HepG2 (cell line): Measurements from ENCODE around the gene GSPT1.
"Not testable (repeated sequence)": the region's sequence is repeated elsewhere in the genome, so short reads cannot be mapped to it uniquely, and the experiment has no call there.

ENCODE experiments used
- NR2F6 ChIP-seq, 2 experiments: IDR thresholded peaks; 2 replicates each; pipeline ENCODE4 v1.6.1; 2016; ENCODE audit warnings: antibody characterized with exemption in 1 of 2, mild to moderate bottlenecking in 1 of 2
- ZNF572 ChIP-seq: sonication (generic); formaldehyde crosslinking; IDR thresholded peaks from 2 replicates; pipeline ENCODE4 v1.5.1; 2020; ENCODE audit warnings: mild to moderate bottlenecking, missing genetic modification reagents
- TF ChIP-seq, protein P1 (sequence below): sonication (generic); formaldehyde crosslinking; IDR thresholded peaks from 2 replicates; pipeline ENCODE4 v1.5.0; 2020; ENCODE audit warnings: mild to moderate bottlenecking, missing genetic modification reagents, moderate library complexity
- TF ChIP-seq, protein P2 (sequence below): sonication (generic); formaldehyde crosslinking; conservative IDR thresholded peaks from 2 replicates; pipeline ENCODE4 v1.4.0; 2020; ENCODE audit warnings: mild to moderate bottlenecking, missing genetic modification reagents, moderate library complexity

DNA sequence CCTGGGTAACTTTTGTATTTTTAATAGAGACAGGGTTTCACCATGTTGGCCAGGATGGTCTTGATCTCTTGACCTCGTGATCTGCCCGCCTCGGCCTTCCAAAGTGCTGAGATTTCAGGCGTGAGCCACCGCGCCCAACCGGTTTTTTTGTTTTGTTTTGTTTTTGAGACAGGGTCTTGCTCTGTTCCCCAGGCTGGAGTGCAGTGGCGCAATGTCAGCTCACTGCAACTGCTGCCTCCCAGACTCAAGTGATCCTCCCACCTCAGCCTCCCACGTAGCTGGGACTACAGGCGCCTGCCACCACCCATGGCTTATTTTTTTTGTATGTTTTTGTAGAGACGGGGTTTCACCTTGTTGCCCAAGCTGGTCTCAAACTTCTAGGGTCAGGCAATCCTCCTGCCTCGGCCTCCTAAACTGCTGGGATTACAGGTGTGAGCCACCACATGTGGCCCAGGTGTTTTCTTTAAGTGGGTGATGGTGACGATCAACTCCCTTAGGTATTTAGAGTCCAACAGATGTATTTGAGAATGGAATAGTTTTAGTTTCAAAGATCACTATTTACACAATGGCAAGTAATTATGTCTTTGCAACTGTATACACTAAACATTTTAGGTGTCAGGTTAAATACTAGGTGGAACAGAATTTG is 90.1 kb downstream of the GSPT1 start:
- TF ChIP-seq, protein P1, sequence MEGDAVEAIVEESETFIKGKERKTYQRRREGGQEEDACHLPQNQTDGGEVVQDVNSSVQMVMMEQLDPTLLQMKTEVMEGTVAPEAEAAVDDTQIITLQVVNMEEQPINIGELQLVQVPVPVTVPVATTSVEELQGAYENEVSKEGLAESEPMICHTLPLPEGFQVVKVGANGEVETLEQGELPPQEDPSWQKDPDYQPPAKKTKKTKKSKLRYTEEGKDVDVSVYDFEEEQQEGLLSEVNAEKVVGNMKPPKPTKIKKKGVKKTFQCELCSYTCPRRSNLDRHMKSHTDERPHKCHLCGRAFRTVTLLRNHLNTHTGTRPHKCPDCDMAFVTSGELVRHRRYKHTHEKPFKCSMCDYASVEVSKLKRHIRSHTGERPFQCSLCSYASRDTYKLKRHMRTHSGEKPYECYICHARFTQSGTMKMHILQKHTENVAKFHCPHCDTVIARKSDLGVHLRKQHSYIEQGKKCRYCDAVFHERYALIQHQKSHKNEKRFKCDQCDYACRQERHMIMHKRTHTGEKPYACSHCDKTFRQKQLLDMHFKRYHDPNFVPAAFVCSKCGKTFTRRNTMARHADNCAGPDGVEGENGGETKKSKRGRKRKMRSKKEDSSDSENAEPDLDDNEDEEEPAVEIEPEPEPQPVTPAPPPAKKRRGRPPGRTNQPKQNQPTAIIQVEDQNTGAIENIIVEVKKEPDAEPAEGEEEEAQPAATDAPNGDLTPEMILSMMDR (CRISPR knock-in tag), result not testable (repeated sequence)
- not testable (repeated sequence) for TF ChIP-seq ZNF572 (CRISPR knock-in tag); NR2F6 (IDR thresholded peaks at IDR 0.05); NR2F6 (CRISPR knock-in tag; IDR thresholded peaks at IDR 0.05)
- TF ChIP-seq, protein P2, sequence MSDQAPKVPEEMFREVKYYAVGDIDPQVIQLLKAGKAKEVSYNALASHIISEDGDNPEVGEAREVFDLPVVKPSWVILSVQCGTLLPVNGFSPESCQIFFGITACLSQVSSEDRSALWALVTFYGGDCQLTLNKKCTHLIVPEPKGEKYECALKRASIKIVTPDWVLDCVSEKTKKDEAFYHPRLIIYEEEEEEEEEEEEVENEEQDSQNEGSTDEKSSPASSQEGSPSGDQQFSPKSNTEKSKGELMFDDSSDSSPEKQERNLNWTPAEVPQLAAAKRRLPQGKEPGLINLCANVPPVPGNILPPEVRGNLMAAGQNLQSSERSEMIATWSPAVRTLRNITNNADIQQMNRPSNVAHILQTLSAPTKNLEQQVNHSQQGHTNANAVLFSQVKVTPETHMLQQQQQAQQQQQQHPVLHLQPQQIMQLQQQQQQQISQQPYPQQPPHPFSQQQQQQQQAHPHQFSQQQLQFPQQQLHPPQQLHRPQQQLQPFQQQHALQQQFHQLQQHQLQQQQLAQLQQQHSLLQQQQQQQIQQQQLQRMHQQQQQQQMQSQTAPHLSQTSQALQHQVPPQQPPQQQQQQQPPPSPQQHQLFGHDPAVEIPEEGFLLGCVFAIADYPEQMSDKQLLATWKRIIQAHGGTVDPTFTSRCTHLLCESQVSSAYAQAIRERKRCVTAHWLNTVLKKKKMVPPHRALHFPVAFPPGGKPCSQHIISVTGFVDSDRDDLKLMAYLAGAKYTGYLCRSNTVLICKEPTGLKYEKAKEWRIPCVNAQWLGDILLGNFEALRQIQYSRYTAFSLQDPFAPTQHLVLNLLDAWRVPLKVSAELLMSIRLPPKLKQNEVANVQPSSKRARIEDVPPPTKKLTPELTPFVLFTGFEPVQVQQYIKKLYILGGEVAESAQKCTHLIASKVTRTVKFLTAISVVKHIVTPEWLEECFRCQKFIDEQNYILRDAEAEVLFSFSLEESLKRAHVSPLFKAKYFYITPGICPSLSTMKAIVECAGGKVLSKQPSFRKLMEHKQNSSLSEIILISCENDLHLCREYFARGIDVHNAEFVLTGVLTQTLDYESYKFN (CRISPR knock-in tag), result 0 out of 2 replicates have a peak, but pooled peaks have one; percentile 28
